IPS-15b (cell line): ENCODE measurements around the gene CXCL12.

Source experiments
- H3K27me3 ChIP-seq: one replicate; pipeline ENCODE4 v1.6.1; 2013; ENCODE audit warnings: low read length; ENCODE audit not compliant: control insufficient read depth, insufficient read depth
- H3K36me3 ChIP-seq: one replicate; pipeline ENCODE4 v1.6.1; 2013; ENCODE audit warnings: low read length; ENCODE audit not compliant: control insufficient read depth, insufficient read depth
- H3K4me1 ChIP-seq: one replicate; pipeline ENCODE4 v1.6.1; 2013; ENCODE audit warnings: mild to moderate bottlenecking, low read length; ENCODE audit not compliant: control insufficient read depth, insufficient read depth
- H3K4me3 ChIP-seq: one replicate; pipeline ENCODE4 v1.5.1; 2013; ENCODE audit warnings: low read depth, low read length
- H3K9ac ChIP-seq: one replicate; pipeline ENCODE4 v1.6.1; 2013; ENCODE audit warnings: low read depth, mild to moderate bottlenecking, low read length
- H3K9me3 ChIP-seq: one replicate; pipeline ENCODE4 v1.6.1; 2013; ENCODE audit warnings: mild to moderate bottlenecking, low read length; ENCODE audit not compliant: control insufficient read depth, insufficient read depth

CXCL12 gene

DNA sequence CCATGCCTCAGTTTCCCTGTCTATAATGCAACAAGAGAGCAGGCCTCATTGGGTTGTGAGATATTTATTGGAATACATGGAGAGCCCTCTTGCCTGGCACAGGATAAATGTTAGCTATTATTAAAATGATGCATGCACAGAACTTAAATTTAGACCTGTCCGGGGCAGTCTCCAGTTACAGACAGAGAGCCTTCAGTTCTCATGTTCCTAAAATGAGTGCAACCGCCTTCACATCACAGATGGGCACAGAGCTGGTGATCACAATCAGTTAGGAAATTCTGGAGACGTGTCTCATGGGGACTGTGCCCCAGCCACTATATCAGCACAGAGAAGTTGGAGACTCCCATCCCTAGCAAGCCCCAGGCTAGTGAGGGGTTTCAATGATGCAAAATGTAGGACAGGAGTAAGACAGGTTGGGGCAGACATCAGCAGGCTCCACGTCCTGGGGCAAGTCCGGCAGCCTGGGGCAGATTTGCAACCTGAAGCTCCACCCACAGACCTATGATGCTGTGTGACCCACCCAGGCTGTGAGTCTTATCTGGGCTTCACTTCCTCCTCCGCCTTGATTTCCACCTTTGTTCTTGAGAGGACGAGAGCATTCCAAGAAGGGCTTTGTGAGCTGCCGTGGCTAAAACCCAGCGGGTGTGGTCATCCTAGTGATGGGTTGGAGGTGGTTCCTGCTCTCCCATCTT is 49.4 kb downstream of the CXCL12 start:
- Histone ChIP-seq H3K4me3 (no peak overlapping the region), H3K9me3 (no peaks in the 10 kb centered on the region), H3K9ac (no peak overlapping the region), H3K36me3 (no peaks in the 10 kb centered on the region), H3K4me1 (no peaks in the 10 kb centered on the region), H3K27me3 (no peaks in the 10 kb centered on the region)

DNA sequence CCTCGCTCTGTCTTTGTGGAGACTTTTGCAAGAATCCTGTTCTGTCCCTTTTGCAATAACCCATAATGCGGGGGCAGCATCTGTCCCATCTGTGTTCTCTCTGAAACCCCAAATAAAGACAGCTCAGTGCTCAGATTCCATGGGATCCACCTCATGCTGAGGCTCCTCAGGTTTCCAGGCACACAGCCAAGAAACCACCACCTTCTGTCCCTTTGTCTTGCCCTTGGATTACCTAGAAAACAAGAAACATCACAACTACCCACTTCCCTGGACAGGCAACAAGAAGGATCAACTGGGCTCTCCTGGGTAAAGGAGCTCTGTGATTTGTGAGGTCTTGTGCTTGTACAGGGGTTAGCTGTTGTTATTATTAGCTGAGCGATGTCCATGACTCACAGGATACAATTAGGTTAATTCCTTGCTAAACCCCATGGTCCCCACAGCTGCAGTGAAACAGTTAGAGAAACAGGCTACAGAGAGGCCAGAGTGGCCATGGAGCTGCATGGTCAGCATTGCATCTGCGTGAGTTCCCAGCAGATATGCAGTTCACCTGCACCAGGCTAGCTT is 50.2 kb downstream of the CXCL12 start:
- Histone ChIP-seq H3K4me1 (no peaks in the 10 kb centered on the region), H3K9ac (no peak overlapping the region), H3K4me3 (no peak overlapping the region), H3K9me3 (no peaks in the 10 kb centered on the region), H3K36me3 (no peaks in the 10 kb centered on the region), H3K27me3 (no peaks in the 10 kb centered on the region)

DNA sequence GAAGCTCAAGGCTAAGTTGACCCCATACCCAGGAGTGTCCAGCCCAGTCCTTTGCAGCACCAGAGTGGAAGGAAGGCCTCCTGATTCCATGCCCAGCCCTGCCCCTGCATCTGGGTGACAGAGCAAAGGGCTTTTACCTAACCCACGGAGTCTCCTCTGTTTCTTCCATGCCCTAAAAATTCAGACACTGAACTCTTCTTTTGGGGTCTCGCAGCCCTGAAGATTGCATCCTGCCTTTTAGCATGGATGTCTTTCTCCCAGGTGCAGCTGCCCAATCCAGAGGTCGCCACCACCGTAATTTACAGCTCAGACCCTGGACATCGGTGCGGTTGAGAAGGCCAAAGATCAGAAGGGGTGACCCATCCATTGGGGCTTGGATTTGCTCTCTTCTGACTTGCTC is 50.8 kb downstream of the CXCL12 start:
- Histone ChIP-seq H3K27me3 (no peaks in the 10 kb centered on the region), H3K4me1 (no peaks in the 10 kb centered on the region), H3K4me3 (no peak overlapping the region), H3K36me3 (no peaks in the 10 kb centered on the region), H3K9me3 (no peaks in the 10 kb centered on the region), H3K9ac (no peak overlapping the region)

DNA sequence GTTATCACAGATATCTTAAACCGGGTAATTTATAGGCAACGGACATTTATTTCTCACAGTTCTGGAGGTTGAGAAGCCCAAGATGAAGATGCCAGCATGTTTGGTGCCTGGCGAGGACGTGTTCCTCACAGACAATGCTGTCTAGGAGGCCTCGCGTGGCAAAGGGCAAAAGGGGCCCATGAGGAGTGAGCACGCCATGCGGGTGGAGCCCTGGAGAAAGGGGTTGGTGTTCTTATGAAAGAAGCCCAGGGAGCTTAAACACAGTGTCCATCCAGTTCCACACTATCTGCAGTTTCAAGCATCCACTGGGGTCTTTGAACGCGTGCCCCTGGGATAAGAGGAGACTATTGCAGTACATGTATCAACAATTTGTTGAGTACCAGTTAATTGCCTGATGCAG is 51.4 kb downstream of the CXCL12 start:
- H3K36me3 ChIP-seq = no peaks in the 10 kb centered on the region
- H3K9me3 ChIP-seq = no peaks in the 10 kb centered on the region
- no peaks in the 10 kb centered on the region for H3K4me1 ChIP-seq
- H3K27me3 ChIP-seq = no peaks in the 10 kb centered on the region
- H3K4me3 ChIP-seq = no peak overlapping the region
- H3K9ac ChIP-seq = no peak overlapping the region

DNA sequence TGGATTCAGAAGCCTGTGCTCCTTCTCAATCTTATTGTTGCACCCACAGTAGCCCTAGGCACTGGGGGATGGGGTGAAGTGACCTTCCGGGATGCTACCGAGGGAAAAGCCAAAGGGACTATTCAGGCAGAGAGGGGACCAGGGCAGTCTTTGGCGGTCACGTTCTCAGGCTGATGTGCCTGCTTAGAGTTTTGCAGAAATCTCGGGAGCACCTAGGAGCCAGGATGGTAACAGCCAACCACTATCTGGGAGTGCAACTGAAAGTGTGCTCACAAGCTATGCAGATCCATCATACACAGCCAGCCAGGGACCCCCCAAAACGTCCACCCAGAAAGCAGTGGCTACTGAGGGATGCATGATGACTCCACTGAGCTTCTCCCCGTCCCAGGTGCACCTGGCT is 52.4 kb downstream of the CXCL12 start:
- Histone ChIP-seq H3K36me3 (no peaks in the 10 kb centered on the region), H3K9me3 (no peaks in the 10 kb centered on the region), H3K4me1 (no peaks in the 10 kb centered on the region), H3K4me3 (no peak overlapping the region), H3K9ac (no peak overlapping the region), H3K27me3 (no peaks in the 10 kb centered on the region)

DNA sequence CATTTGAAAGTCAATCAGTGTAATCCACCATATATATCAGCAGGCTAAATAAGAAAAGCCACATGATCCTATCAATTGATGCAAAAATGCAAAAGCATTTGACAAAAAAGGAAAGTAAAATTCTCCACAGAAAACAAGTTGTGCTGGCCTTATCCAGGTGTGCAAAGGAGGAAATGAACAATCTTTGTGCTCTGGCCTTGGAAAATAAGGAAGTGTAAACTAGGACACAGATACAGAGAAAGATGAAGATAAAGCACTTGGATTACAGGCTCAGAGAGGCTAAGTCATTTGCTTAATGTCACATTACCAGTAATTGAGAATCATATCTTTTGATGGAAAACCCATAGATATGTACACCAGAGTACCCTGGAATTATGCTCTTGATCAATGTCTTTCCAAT is 54.5 kb downstream of the CXCL12 start:
- H3K4me1 ChIP-seq = no peaks in the 10 kb centered on the region
- no peak overlapping the region for H3K9ac ChIP-seq
- no peaks in the 10 kb centered on the region for H3K9me3 ChIP-seq
- no peak overlapping the region for H3K4me3 ChIP-seq
- no peaks in the 10 kb centered on the region for H3K36me3 ChIP-seq
- H3K27me3 ChIP-seq = no peaks in the 10 kb centered on the region

DNA sequence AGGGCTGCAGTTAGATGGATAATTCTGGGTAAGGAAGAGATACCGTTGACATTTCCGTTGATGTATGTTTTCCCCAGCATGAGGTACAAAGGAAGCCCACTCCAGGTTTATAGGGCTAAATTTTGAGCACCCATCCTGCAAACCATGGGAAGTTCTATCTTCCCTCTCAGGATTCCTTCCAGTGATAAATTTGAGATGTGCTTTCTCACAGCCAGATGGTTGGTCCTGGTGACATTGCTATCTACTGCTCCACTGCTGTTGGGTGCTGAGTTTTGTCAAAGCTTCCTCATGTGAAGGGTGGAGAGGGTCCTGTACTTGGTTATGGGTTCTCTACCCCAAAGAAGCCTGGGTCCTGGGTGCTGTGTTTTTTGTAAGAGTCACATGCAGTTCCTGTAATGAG is 57.4 kb downstream of the CXCL12 start:
- Histone ChIP-seq H3K4me1 (no peaks in the 10 kb centered on the region), H3K27me3 (no peaks in the 10 kb centered on the region), H3K36me3 (no peaks in the 10 kb centered on the region), H3K9ac (no peak overlapping the region), H3K9me3 (no peaks in the 10 kb centered on the region), H3K4me3 (no peak overlapping the region)
